Measurements from ENCODE around the gene ARRDC1. TPM values are rescaled to one million over a fixed set of nuclear protein-coding genes. Genes with fewer than 3 reads are reported as not detected.
"Not testable (repeated sequence)": the region's sequence is repeated elsewhere in the genome, so short reads cannot be mapped to it uniquely, and the experiment has no call there.

Gene ARRDC1
- total and polyA plus RNA-seq, 3 experiments from 2014 or later, result 30.8 to 54.4 (median 35.2) TPM

- CTCF ChIA-PET, result interaction anchor here (0.8 to 2.1 kb wide), 5 partner anchors 10 to 39 kb away, joined by 4 to 8 read pairs (median 6); partner anchors contain the start of genes DPH7 and ZMYND19
These were observed 12.9 kb downstream of the ARRDC1 start, which contains the start of gene EHMT1 for GRCh38 chr9:137618105-137619067. TSS of gene EHMT1 (plus strand) at chr9:137619005. CDS start at chr9:137619029, 24 bp downstream.

GRCh38 chr9:137619240-137620047 lies 14.0 kb downstream of the ARRDC1 start:
- Histone ChIP-seq H3K4me1 (ENCODE audit: insufficient read depth, low read length) (peaks cover 32% of the 10 kb centered on the region), H3K4me3 (ENCODE audit: low read length) (peak overlapping the region; percentile 90), H3K9me3 (ENCODE audit: low read length) (no peaks in the 10 kb centered on the region), H3K27me3 (ENCODE audit: insufficient read depth, low read length, poor library complexity, severe bottlenecking) (no peaks in the 10 kb centered on the region), H3K27ac (ENCODE audit: low read depth, low read length) (peak overlapping the region; percentile 69), H3K36me3 (ENCODE audit: insufficient read depth, low read length) (no peaks in the 10 kb centered on the region)
- CTCF ChIA-PET, result interaction anchor here (0.8 to 2.1 kb wide), 5 partner anchors 9 to 40 kb away, joined by 4 to 8 read pairs (median 6); partner anchors contain the start of genes DPH7 and ZMYND19
- peak in 3 of 5 donors; percentile 18 to 37 (median 23) for DNase-seq
- Mint-ChIP-seq H3K4me3 (peak overlapping the region; percentile 77 to 94 (median 87)), H3K9me3 (no peaks in the 10 kb centered on the region), H3K27ac (peak overlapping the region; percentile 19 to 96 (median 92)), H3K4me1 (peaks cover 40 to 48% (median 45%) of the 10 kb centered on the region in 3 donors), H3K36me3 (peaks cover 0 to 25% (median 2%) of the 10 kb centered on the region in 3 donors), H3K27me3 (no peaks in the 10 kb centered on the region)
- POLR2A ChIA-PET, result interaction anchor here (0.9 to 2.1 kb wide), 8 partner anchors 9 to 67 kb away, joined by 3 to 20 read pairs (median 6); partner anchors contain the start of genes ARRDC1, MRPL41 and ZMYND19

More at GRCh38 chr9:137618105-137619067, 12.9 kb downstream of the ARRDC1 start, which contains the start of gene EHMT1:
- peaks cover 0 to 30% (median 0%) of the 10 kb centered on the region in 3 donors for H3K36me3 Mint-ChIP-seq
- H3K36me3 ChIP-seq (ENCODE audit: insufficient read depth, low read length), result no peaks in the 10 kb centered on the region
- peaks cover 36 to 44% (median 41%) of the 10 kb centered on the region in 3 donors for H3K4me1 Mint-ChIP-seq
- peak within 1 kb of the TSS; percentile 83 to 94 (median 90) for H3K4me3 Mint-ChIP-seq
- no peaks in the 10 kb centered on the region for H3K27me3 ChIP-seq (ENCODE audit: insufficient read depth, low read length, poor library complexity, severe bottlenecking)
- H3K27ac Mint-ChIP-seq, result peak within 1 kb of the TSS; percentile 89 to 99 (median 95)
- no peaks in the 10 kb centered on the region for H3K9me3 Mint-ChIP-seq
- peak within 1 kb of the TSS; percentile 94 for H3K4me3 ChIP-seq (ENCODE audit: low read length)
- no peaks in the 10 kb centered on the region for H3K9me3 ChIP-seq (ENCODE audit: low read length)
- H3K4me1 ChIP-seq (ENCODE audit: insufficient read depth, low read length), result peaks cover 32% of the 10 kb centered on the region
- no peaks in the 10 kb centered on the region for H3K27me3 Mint-ChIP-seq
- POLR2A ChIA-PET, result interaction anchor here (0.9 to 2.1 kb wide), 7 partner anchors 10 to 66 kb away, joined by 3 to 20 read pairs (median 5); partner anchors contain the start of genes ARRDC1, MRPL41 and ZMYND19
- H3K27ac ChIP-seq (ENCODE audit: low read depth, low read length), result peak within 1 kb of the TSS; percentile 93
- peak; percentile 87 to 94 (median 91) for DNase-seq

GRCh38 chr9:137620048-137620405 lies 14.5 kb downstream of the ARRDC1 start:
- Mint-ChIP-seq H3K4me3 (peak overlapping the region; percentile 77 to 94 (median 87)), H3K27me3 (no peaks in the 10 kb centered on the region), H3K36me3 (peaks cover 0 to 21% (median 2%) of the 10 kb centered on the region in 3 donors), H3K4me1 (peaks cover 40 to 49% (median 47%) of the 10 kb centered on the region in 3 donors), H3K27ac (peak overlapping the region; percentile 19 to 96 (median 92)), H3K9me3 (no peaks in the 10 kb centered on the region)
- Histone ChIP-seq H3K27me3 (ENCODE audit: insufficient read depth, low read length, poor library complexity, severe bottlenecking) (no peaks in the 10 kb centered on the region), H3K36me3 (ENCODE audit: insufficient read depth, low read length) (no peaks in the 10 kb centered on the region), H3K9me3 (ENCODE audit: low read length) (no peaks in the 10 kb centered on the region), H3K27ac (ENCODE audit: low read depth, low read length) (peak overlapping the region; percentile 69), H3K4me1 (ENCODE audit: insufficient read depth, low read length) (peaks cover 34% of the 10 kb centered on the region), H3K4me3 (ENCODE audit: low read length) (peak overlapping the region; percentile 90)
- no peak for DNase-seq
- CTCF ChIA-PET, result interaction anchor here (2.1 kb wide), 1 partner anchor 8 kb away, joined by 7 read pairs; no protein-coding TSS in a partner anchor
- POLR2A ChIA-PET, result interaction anchor here (1.1 to 2.1 kb wide), 2 partner anchors 8 to 28 kb away, joined by 9 to 20 read pairs; no protein-coding TSS in a partner anchor

- no peak overlapping the region for H3K27ac ChIP-seq (ENCODE audit: low read depth, low read length)
- CTCF ChIA-PET, result interaction anchor here (2.1 kb wide), 1 partner anchor 8 kb away, joined by 7 read pairs; no protein-coding TSS in a partner anchor
- POLR2A ChIA-PET, result interaction anchor here (1.1 kb wide), 1 partner anchor 27 kb away, joined by 9 read pairs; no protein-coding TSS in a partner anchor
- H3K9me3 ChIP-seq (ENCODE audit: low read length), result no peaks in the 10 kb centered on the region
- Mint-ChIP-seq H3K36me3 (peaks cover 0 to 21% (median 2%) of the 10 kb centered on the region in 3 donors), H3K27me3 (no peaks in the 10 kb centered on the region), H3K9me3 (no peaks in the 10 kb centered on the region), H3K27ac (peak overlapping the region in 5 of 8 donors; percentile 50 to 93 (median 90)), H3K4me3 (peak overlapping the region; percentile 42 to 87 (median 66)), H3K4me1 (peaks cover 45 to 55% (median 52%) of the 10 kb centered on the region in 3 donors)
- no peaks in the 10 kb centered on the region for H3K36me3 ChIP-seq (ENCODE audit: insufficient read depth, low read length)
- DNase-seq, result no peak
- peak overlapping the region; percentile 11 for H3K4me3 ChIP-seq (ENCODE audit: low read length)
- no peaks in the 10 kb centered on the region for H3K27me3 ChIP-seq (ENCODE audit: insufficient read depth, low read length, poor library complexity, severe bottlenecking)
- H3K4me1 ChIP-seq (ENCODE audit: insufficient read depth, low read length), result peaks cover 39% of the 10 kb centered on the region
These were observed 15.1 kb downstream of the ARRDC1 start for GRCh38 chr9:137620581-137620980.

GRCh38 chr9:137621131-137621757 lies 15.8 kb downstream of the ARRDC1 start:
- ChIA-PET POLR2A (no interaction called here), CTCF (no interaction called here)

GRCh38 chr9:137622211-137622610 lies 16.7 kb downstream of the ARRDC1 start:
- H3K4me3 ChIP-seq (ENCODE audit: low read length); H3K27ac ChIP-seq (ENCODE audit: low read depth, low read length); H3K27me3 Mint-ChIP-seq; H3K9me3 ChIP-seq (ENCODE audit: low read length); H3K27me3 ChIP-seq (ENCODE audit: insufficient read depth, low read length, poor library complexity, severe bottlenecking); CTCF ChIA-PET; H3K36me3 ChIP-seq (ENCODE audit: insufficient read depth, low read length); H3K9me3 Mint-ChIP-seq; POLR2A ChIA-PET; DNase-seq: not testable (repeated sequence)
- Mint-ChIP-seq H3K36me3 (peaks cover 0 to 18% (median 4%) of the 10 kb centered on the region in 3 donors), H3K4me3 (peak overlapping the region in 4 of 7 donors; percentile 8 to 71 (median 47)), H3K27ac (peak overlapping the region in 5 of 8 donors; percentile 23 to 81 (median 54)), H3K4me1 (peaks cover 49 to 61% (median 58%) of the 10 kb centered on the region in 3 donors)
- peaks cover 47% of the 10 kb centered on the region for H3K4me1 ChIP-seq (ENCODE audit: insufficient read depth, low read length)

More at GRCh38 chr9:137621131-137621757, 15.8 kb downstream of the ARRDC1 start:
- peaks cover 40% of the 10 kb centered on the region for H3K4me1 ChIP-seq (ENCODE audit: insufficient read depth, low read length)
- no peaks in the 10 kb centered on the region for H3K36me3 ChIP-seq (ENCODE audit: insufficient read depth, low read length)
- H3K9me3 ChIP-seq (ENCODE audit: low read length), result no peaks in the 10 kb centered on the region
- peak overlapping the region; percentile 42 to 81 (median 54) for H3K4me3 Mint-ChIP-seq
- peak overlapping the region; percentile 17 to 93 (median 62) for H3K27ac Mint-ChIP-seq
- no peak overlapping the region for H3K27ac ChIP-seq (ENCODE audit: low read depth, low read length)
- H3K36me3 Mint-ChIP-seq, result peaks cover 0 to 18% (median 2%) of the 10 kb centered on the region in 3 donors
- no peaks in the 10 kb centered on the region for H3K27me3 Mint-ChIP-seq
- no peak overlapping the region for H3K4me3 ChIP-seq (ENCODE audit: low read length)
- H3K4me1 Mint-ChIP-seq, result peaks cover 45 to 57% (median 54%) of the 10 kb centered on the region in 3 donors
- H3K27me3 ChIP-seq (ENCODE audit: insufficient read depth, low read length, poor library complexity, severe bottlenecking), result no peaks in the 10 kb centered on the region
- no peak for DNase-seq
- H3K9me3 Mint-ChIP-seq, result no peaks in the 10 kb centered on the region

GRCh38 chr9:137626464-137626863 lies 21.0 kb downstream of the ARRDC1 start:
- ChIA-PET POLR2A (no interaction called here), CTCF (interaction anchor here (1.0 kb wide), 1 partner anchor 40 kb away, joined by 4 read pairs; no protein-coding TSS in a partner anchor)
- Mint-ChIP-seq H3K4me1 (peaks cover 46 to 67% (median 59%) of the 10 kb centered on the region in 3 donors), H3K4me3 (peak overlapping the region in 4 of 7 donors; percentile 16 to 82 (median 22)), H3K27me3 (no peaks in the 10 kb centered on the region), H3K36me3 (peaks cover 0 to 10% (median 6%) of the 10 kb centered on the region in 3 donors), H3K27ac (peak overlapping the region in 5 of 8 donors; percentile 4 to 81 (median 65)), H3K9me3 (no peaks in the 10 kb centered on the region)
- no peaks in the 10 kb centered on the region for H3K36me3 ChIP-seq (ENCODE audit: insufficient read depth, low read length)
- no peaks in the 10 kb centered on the region for H3K9me3 ChIP-seq (ENCODE audit: low read length)
- no peak for DNase-seq
- H3K27ac ChIP-seq (ENCODE audit: low read depth, low read length), result no peak overlapping the region
- H3K27me3 ChIP-seq (ENCODE audit: insufficient read depth, low read length, poor library complexity, severe bottlenecking), result no peaks in the 10 kb centered on the region
- H3K4me1 ChIP-seq (ENCODE audit: insufficient read depth, low read length), result peaks cover 49% of the 10 kb centered on the region
- H3K4me3 ChIP-seq (ENCODE audit: low read length), result no peak overlapping the region

Measured in CD8-positive, alpha-beta memory T cell (primary cell).